GM06990 (cell line): ENCODE data around the gene RNF212.

Experiments used
- DNase-seq: peaks from one replicate; pipeline ENCODE4 v3.0.0-alpha.2; 2011; ENCODE audit not compliant: insufficient read length; ENCODE audit errors: extremely low read depth
- H3K27me3 ChIP-seq: replicated peaks from 2 replicates; pipeline ENCODE4 v1.6.0; 2011; ENCODE audit warnings: low read length; ENCODE audit not compliant: control insufficient read depth, insufficient read depth
- H3K36me3 ChIP-seq: 2 replicates; pipeline ENCODE4 v1.5.1; 2011; ENCODE audit warnings: low read length; ENCODE audit not compliant: control insufficient read depth, insufficient read depth
- H3K4me3 ChIP-seq: replicated peaks from 2 replicates; pipeline ENCODE4 v1.5.1; 2011; ENCODE audit warnings: low read depth, mild to moderate bottlenecking, control low read depth, low read length
- CTCF ChIP-seq: IDR thresholded peaks from 2 replicates; pipeline ENCODE4 v1.5.1; 2011; ENCODE audit warnings: low read length, control low read depth, mild to moderate bottlenecking, inconsistent platforms; ENCODE audit not compliant: insufficient read depth, poor library complexity, severe bottlenecking

RNF212 gene

DNA sequence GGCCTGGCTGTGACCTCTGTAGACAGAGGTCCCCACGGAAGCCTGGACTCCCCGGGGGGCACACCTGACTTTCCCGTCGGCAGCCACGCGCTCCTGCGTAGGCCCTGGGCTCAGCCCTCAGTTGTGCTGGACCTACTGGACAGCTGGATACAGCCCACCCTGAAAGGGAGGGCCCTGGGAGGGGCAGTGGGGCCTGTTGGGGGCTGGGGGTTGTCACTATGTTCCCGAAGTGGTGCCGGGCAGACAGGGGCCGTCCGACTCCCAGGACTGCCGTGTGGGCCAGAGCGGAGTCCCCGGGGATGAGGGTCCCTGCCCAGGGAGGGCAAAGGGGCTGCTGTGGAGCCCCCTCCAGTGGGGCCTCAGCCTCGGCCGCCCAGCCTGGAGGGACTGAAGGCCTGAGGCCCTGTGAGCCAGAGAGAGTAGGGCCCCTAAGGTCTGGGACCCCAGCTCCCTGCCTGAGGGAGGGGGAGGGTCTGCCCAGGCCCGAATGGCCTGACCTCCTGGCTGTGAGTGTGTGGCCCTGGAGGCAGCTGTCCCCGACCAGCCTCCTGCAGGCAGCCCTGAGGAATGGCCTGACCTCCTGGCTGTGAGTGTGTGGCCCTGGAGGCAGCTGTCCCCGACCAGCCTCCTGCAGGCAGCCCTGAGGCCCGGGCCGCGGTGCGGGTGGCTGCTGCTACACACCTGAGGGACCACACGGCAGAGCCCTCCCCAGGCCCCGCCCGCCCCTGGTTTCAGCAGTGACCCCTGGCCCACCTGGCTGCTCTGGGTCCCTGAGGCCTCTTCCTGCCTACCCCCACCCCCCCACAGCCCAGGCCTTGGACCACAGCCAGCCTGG lies 76.2 kb downstream of the RNF212 start:
- DNase-seq: no peak
- Histone ChIP-seq H3K4me3 (no peak overlapping the region), H3K36me3 (no peaks in the 10 kb centered on the region), H3K27me3 (no peaks in the 10 kb centered on the region; the same call in 1 of the 2 replicates)
- no peak for TF ChIP-seq CTCF

DNA sequence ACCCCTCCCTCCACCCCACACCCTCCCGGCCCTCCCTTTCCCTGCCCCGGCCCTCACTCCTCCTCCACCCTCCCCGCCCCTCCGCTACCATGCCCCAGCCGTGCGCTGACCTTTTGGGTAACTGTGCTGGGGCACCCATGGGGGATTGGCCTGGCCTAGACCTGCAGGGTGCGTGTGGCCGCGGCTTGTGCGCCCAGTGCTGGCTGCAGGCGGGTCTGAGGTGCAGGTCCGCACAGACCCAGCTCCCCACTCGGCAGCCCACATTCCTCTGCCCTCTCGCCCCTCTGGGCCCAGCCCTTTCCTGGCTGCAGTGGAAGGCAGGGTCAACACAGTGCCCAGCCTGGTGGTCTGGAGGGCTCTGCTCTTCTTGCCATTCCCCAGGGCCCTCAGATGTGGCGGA lies 77.3 kb downstream of the RNF212 start:
- H3K27me3 ChIP-seq: no peaks in the 10 kb centered on the region; the same call in 1 of the 2 replicates

DNA sequence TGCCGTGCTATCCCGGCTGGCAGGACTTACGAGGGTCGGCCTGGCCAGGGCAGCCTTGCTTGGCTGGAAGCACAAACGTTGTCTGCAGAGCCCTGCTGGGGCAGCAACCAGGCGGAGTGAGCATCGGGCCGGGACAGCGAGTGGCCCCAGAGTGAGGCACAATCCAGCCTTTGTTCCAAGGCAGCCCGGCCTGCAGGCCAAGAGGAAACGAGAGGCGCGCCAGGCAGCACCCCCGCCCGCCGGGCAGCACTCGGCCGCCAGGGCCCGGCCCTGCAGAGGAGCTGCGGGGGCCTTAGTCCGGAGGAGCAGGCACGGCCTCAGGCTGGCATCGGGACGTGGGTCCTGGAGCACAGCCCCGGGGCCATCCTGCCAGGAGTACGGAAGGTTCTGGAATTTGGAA lies 77.9 kb downstream of the RNF212 start:
- no peak for DNase-seq
- TF ChIP-seq CTCF: no peak
- H3K4me3 ChIP-seq: no peak overlapping the region
- no peaks in the 10 kb centered on the region for H3K36me3 ChIP-seq
- H3K27me3 ChIP-seq: no peaks in the 10 kb centered on the region; the same call in 1 of the 2 replicates

More for the DNA sequence above, 77.3 kb downstream of the RNF212 start:
- TF ChIP-seq CTCF: no peak
- H3K4me3 ChIP-seq: no peak overlapping the region
- H3K36me3 ChIP-seq: no peaks in the 10 kb centered on the region
- no peak for DNase-seq

DNA sequence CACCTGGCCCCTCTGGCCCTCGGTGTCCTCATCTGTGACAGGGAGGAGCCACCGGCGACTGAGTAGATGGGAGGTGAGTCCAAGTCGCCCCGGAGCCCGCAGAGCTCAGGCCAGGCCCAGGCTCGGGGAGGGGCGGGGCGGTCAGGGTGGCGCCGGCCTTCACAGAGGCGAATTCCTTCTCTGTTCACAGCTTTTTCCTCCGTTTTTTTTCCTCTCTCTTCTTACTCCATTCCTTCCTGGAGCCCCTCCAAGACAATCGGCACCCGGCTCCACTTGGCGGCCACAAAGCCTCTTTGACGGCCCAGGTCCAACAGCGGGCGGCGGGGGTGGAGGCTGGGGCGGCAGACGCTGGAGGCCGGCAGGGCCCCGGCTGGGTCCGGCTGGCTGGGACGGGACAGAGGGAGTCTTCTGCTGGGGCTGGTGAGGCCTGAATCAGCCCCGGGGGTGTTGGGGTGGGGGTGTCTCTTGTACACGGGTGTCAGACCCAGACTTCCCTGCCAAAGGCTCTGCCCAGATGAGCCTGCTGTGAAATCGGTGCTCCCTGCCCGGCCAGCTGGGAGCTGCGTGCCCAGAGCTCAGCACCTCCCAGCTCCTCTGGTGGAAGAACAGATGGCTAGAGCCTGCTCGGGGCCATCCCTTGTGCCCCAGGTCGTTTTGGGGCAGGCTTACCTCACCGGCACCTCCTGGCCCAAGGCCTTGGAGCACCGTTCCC lies 79.4 kb downstream of the RNF212 start:
- no peaks in the 10 kb centered on the region; the same call in 1 of the 2 replicates for H3K27me3 ChIP-seq
- DNase-seq: no peak

DNA sequence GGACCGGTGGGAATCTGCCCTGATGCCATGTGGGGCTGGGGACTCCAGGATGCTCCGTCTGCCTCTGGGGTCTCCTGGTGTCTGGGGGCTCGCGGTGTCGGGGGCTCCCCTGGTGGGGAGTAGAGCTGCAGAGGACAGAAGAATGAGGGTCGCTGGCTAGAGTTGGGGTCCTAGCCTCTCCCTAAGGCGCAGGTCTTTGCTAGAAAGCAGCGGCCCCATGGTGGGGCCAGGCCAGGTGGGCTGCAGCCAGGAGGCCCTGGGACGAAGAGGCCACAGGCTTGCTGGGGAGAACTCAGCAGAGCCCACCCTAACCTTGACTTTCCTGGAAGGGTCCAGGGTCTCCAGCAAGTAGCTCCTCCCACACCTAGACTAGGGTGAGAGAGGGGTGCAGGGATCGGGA lies 80.5 kb downstream of the RNF212 start:
- DNase-seq: no peak
- no peak for TF ChIP-seq CTCF
- Histone ChIP-seq H3K4me3 (no peak overlapping the region), H3K36me3 (no peaks in the 10 kb centered on the region), H3K27me3 (no peaks in the 10 kb centered on the region; the same call in 1 of the 2 replicates)

More for the DNA sequence above, 79.4 kb downstream of the RNF212 start:
- no peaks in the 10 kb centered on the region for H3K36me3 ChIP-seq
- no peak overlapping the region for H3K4me3 ChIP-seq
- no peak for TF ChIP-seq CTCF
